ENCODE results near the gene CD180. TPM values are rescaled to one million over a fixed set of nuclear protein-coding genes. Genes with fewer than 3 reads are reported as not detected.

CD180 gene
- total and polyA plus RNA-seq, 9 of the 15 experiments (the other 6 are each of a cell fraction or from before 2014, with no cell fraction given) = 0.01 to 0.07 TPM; not detected in 7

DNA sequence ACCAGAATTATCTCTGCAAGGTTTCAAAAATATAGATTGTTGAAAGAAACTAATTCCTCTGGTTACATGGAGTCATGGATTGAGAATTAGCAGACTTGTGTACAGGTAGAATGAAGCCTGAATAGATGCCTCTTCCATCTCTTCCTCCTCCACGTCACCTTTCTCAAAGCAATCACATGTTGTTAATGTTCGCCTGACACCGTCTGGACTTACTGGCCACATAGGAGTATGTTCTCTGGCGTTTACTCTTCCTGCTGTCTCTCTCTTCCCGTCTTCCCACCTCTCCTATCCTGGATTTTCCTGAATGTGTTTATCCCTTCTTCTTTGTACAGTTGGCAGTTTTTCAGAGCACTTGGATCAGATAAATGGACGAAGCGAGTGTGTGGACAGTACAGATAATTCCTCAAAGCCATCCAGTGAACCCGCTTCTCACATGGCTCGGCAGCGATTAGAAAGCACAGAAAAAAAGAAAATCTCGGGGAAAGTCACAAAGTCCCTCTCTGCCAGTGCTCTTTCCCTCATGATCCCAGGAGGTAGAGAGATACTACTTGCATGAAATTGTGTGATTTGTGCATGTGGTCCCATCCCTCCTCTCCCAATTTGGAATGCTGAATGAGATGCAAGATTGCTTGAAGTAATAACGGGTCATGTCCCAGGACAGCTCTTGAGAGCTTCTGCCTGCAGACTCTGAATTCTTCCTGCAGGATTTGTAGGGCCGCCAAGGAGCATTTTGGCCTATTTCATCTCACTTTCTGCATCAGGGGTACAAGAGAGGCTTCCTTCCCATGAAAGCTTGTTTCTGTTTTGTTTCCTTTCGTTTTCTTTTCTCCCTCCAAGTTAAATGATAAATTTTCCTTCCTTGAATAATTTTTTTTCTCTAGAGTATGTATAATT lies 47.3 kb downstream of the CD180 start (continued):
- TF ChIP-seq, protein P1, sequence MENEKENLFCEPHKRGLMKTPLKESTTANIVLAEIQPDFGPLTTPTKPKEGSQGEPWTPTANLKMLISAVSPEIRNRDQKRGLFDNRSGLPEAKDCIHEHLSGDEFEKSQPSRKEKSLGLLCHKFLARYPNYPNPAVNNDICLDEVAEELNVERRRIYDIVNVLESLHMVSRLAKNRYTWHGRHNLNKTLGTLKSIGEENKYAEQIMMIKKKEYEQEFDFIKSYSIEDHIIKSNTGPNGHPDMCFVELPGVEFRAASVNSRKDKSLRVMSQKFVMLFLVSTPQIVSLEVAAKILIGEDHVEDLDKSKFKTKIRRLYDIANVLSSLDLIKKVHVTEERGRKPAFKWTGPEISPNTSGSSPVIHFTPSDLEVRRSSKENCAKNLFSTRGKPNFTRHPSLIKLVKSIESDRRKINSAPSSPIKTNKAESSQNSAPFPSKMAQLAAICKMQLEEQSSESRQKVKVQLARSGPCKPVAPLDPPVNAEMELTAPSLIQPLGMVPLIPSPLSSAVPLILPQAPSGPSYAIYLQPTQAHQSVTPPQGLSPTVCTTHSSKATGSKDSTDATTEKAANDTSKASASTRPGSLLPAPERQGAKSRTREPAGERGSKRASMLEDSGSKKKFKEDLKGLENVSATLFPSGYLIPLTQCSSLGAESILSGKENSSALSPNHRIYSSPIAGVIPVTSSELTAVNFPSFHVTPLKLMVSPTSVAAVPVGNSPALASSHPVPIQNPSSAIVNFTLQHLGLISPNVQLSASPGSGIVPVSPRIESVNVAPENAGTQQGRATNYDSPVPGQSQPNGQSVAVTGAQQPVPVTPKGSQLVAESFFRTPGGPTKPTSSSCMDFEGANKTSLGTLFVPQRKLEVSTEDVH (IDR thresholded peaks at IDR 0.05; ENCODE audit: low read depth, partially characterized antibody) = no peak
- no peak for TF ChIP-seq HNRNPUL1 (IDR thresholded peaks at IDR 0.05; ENCODE audit: low read length)
- TF ChIP-seq DPF2 (IDR thresholded peaks at IDR 0.05) = peak; percentile 70; the same call in 1 of the 2 replicates
- TF ChIP-seq, protein P2, sequence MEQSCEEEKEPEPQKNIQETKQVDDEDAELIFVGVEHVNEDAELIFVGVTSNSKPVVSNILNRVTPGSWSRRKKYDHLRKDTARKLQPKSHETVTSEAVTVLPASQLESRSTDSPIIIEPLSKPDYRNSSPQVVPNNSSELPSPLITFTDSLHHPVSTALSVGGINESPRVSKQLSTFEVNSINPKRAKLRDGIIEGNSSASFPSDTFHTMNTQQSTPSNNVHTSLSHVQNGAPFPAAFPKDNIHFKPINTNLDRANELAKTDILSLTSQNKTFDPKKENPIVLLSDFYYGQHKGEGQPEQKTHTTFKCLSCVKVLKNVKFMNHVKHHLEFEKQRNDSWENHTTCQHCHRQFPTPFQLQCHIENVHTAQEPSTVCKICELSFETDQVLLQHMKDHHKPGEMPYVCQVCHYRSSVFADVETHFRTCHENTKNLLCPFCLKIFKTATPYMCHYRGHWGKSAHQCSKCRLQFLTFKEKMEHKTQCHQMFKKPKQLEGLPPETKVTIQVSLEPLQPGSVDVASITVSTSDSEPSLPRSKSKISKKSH (CRISPR knock-in tag; IDR thresholded peaks at IDR 0.05) = no peak
- TF ChIP-seq CCAR2 (IDR thresholded peaks at IDR 0.05; ENCODE audit: low read depth, low read length) = no peak
- no peak for TF ChIP-seq EWSR1 (IDR thresholded peaks at IDR 0.05; ENCODE audit: borderline replicate concordance, low read depth, partially characterized antibody)
- TF ChIP-seq GTF3C2 (IDR thresholded peaks at IDR 0.05; ENCODE audit: borderline replicate concordance, extremely low read depth, insufficient read length) = no peak
- TF ChIP-seq ETS2 (tag; IDR thresholded peaks at IDR 0.05; ENCODE audit: borderline replicate concordance, poor library complexity, severe bottlenecking) = no peak
- TF ChIP-seq BACH1 (tag; IDR thresholded peaks at IDR 0.05) = no peak
- peak; percentile 55; the same call in 1 of the 2 replicates for TF ChIP-seq CBFA2T2 (conservative IDR thresholded peaks at IDR 0.05)
- no peak for TF ChIP-seq NCOA2 (IDR thresholded peaks at IDR 0.05; ENCODE audit: partially characterized antibody in 2 of 2)
- TF ChIP-seq, protein P3, sequence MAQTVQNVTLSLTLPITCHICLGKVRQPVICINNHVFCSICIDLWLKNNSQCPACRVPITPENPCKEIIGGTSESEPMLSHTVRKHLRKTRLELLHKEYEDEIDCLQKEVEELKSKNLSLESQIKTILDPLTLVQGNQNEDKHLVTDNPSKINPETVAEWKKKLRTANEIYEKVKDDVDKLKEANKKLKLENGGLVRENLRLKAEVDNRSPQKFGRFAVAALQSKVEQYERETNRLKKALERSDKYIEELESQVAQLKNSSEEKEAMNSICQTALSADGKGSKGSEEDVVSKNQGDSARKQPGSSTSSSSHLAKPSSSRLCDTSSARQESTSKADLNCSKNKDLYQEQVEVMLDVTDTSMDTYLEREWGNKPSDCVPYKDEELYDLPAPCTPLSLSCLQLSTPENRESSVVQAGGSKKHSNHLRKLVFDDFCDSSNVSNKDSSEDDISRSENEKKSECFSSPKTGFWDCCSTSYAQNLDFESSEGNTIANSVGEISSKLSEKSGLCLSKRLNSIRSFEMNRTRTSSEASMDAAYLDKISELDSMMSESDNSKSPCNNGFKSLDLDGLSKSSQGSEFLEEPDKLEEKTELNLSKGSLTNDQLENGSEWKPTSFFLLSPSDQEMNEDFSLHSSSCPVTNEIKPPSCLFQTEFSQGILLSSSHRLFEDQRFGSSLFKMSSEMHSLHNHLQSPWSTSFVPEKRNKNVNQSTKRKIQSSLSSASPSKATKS (CRISPR knock-in tag; IDR thresholded peaks at IDR 0.05) = no peak
- TF ChIP-seq NONO (IDR thresholded peaks at IDR 0.05; ENCODE audit: low read depth in 2 of 2, low read length in 1 of 2) = no peak
- TF ChIP-seq HDAC1 (IDR thresholded peaks at IDR 0.05) = peak in 1 of 2 experiments; percentile 42; a peak in 2 of 4 replicates
- TF ChIP-seq FUS (optimal IDR thresholded peaks at IDR 0.05; ENCODE audit: low read depth, low read length) = no peak
- TF ChIP-seq PRPF4 (IDR thresholded peaks at IDR 0.05; ENCODE audit: insufficient read depth, low read depth, low read length, poor library complexity, severe bottlenecking) = no peak
- no peak for TF ChIP-seq ATF7 (IDR thresholded peaks at IDR 0.05)

All from K562 (cell line).